Activated CD4-positive, alpha-beta T cell treated with anti-CD3 and anti-CD28 coated beads, Interleukin-2, Interleukin-6, amounts not matched to agents 100 ng/mL and 50 ng/mL, durations not matched to agents 16 hours and 8 hours (primary cell): ENCODE results near the gene ATP6V1G2.
"Not testable (repeated sequence)": the region's sequence is repeated elsewhere in the genome, so short reads cannot be mapped to it uniquely, and the experiment has no call there.

Experiments used
- DNase-seq: peaks from one replicate; pipeline ENCODE4 v3.0.0-alpha.2; 2020

ATP6V1G2 gene

DNA sequence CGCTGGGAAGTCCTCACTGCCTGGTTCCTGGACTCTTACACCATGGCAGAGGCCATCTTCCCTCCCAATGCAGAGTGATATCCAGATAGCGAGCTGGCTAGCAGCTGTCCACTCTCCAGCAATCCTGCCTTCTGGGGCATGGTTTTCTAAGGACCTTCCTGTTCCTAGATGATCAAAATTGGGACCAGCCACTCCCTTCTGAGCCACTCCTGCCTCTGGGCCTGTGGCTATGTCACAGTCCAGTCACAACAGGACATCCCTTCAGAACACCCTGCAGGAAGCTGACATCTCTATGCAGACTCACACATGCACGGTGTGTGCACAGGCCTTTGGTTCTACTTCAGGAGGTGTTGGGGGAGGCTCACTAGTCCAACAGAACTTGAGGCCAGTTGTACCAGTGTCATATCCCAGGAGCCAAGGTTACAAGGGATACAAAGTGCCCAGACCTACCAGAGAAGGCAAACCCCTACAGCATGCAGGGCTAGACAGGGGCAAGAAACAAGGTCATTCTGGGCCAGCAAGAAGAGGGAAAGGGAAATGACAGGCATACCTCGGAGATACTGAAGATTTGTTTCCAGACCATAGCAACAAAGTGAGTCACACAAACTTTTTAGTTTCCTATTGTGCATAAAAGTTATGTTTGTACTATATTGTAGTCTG is 20.3 kb downstream of the ATP6V1G2 start:
- DNase-seq, result no peak

GRCh38 chr6:31525553-31525931 is 20.9 kb downstream of the ATP6V1G2 start:
- DNase-seq, result no peak

DNA sequence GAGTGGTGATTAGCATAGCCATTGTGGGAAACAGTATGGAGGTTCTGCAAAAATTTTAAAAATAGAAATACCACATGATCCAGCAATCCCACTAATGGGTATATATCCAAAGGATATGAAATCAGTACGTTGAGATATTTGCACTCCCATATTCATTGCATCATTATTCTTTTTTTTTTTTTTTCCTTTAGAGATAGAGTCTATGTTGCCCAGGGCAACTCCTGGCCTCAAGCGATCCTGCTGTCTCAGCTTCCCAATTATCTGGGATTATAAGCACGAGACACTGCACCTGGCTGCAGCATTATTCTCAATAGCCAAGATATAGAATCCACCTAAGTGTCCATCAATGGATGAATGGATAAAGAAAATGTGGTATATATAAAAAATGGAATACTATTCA is 24.6 kb downstream of the ATP6V1G2 start:
- no peak for DNase-seq

GRCh38 chr6:31513456-31514165 is 32.8 kb downstream of the ATP6V1G2 start:
- DNase-seq, result no peak

GRCh38 chr6:31510007-31510406 is 36.4 kb downstream of the ATP6V1G2 start:
- DNase-seq, result no peak

DNA sequence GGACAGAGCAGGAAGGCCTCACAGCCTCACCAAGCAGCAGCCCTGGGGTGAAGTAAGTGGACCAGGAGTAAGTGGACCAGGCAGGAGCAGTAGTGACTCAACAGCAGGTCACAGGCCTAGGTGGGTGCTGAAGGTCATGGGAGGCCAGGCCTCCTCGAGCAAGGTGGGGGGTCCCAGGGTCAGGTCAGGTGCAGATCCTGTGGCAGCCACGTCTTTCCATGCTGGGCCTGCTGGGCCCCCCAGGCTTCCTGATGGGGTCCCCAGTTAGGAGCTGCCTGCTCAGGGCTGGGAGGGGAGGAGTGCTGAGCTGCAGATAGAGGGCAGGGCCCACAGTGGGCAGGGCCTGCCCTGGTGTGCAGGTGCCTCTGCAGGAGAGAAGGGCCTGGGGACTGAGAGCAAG is 37.4 kb downstream of the ATP6V1G2 start:
- not testable (repeated sequence) for DNase-seq

DNA sequence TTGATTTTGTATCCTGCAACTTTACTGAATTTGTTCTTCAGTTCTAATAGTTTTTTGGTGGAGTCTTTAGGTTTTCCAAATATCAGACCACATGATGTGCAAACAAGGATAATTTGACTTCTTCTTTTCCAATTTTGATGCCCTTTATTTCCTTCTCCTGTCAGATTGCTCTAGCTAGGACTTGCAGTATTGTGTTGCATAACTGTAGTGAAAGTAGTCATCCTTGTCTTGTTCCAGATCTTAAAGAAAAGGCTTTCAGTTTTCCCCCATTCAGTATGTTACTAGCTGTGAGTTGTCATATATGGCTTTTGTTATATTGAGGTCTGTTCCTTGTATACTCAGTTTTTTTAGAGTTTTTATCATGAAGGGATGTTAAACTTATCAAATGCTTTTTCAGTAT is 43.8 kb downstream of the ATP6V1G2 start:
- no peak for DNase-seq

GRCh38 chr6:31499648-31500047 is 46.8 kb downstream of the ATP6V1G2 start:
- DNase-seq, result not testable (repeated sequence)

- no peak for DNase-seq
These were observed 47.7 kb downstream of the ATP6V1G2 start for GRCh38 chr6:31498748-31499147.

DNA sequence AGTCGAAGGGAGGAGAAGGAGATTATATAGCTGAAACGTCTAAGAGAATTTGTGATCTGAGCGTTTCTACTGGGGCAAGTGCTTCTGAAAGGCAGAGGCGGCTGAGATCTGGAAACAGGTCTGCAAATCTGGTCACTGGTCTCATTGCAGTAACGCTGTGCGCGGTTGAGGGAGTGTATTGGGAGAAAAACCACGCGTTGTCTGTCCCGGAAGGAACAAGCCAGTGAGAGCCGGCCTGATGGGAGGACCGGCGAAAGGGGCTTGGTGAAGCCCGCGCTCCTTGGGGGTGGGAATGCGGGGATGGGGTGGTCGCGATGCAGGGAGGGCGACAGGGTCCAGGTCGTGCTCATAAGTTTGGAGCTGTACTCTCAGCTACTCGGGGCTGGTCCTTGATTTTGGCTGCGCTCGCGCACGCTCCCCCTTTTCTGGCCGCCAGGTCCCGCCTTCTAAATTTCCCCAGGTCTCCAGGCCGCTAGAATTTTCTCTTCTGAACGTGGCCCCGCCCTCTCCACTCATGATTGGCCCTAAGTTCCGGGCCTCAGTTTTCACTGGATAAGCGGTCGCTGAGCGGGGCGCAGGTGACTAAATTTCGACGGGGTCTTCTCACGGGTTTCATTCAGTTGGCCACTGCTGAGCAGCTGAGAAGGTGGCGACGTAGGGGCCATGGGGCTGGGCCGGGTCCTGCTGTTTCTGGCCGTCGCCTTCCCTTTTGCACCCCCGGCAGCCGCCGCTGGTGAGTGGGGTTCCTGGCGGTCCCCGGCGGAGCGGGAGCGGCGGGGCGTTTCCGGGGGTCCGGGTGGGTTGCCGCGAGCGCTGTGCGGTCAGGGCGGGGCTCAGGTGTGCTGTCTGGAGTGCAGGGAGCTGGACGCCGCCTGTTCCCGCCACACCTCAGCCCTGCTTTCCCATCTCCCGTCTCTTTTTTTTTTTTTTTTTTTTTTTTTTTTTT is 48.6 kb downstream of the ATP6V1G2 start, which contains the start of gene MICB:
MICB (plus strand) TSS at position 615 of the 946 bp plus-strand sequence; CDS start at position 664, 49 bp downstream.
- peak; percentile 91 for DNase-seq

GRCh38 chr6:31496826-31497225 is 49.6 kb downstream of the ATP6V1G2 start:
- DNase-seq, result peak; percentile 21

- no peak for DNase-seq
These were observed 50.8 kb downstream of the ATP6V1G2 start for GRCh38 chr6:31495580-31495979.
